Keratinocyte (primary cell): Measurements from ENCODE around the gene MACROH2A2.

Experiments used
- CTCF ChIP-seq, 3 experiments: IDR thresholded peaks in 1 of 3; conservative IDR thresholded peaks in 1 of 3; optimal IDR thresholded peaks in 1 of 3; 2 replicates in 2 of 3; 3 replicates in 1 of 3; pipeline versions ENCODE3 to v1.5.1; 2011; ENCODE audit warnings: low read length in 3 of 3, mild to moderate bottlenecking in 3 of 3, moderate library complexity in 2 of 3, control low read depth in 1 of 3, inconsistent platforms in 1 of 3; ENCODE audit not compliant: insufficient read depth in 2 of 3; ENCODE audit errors: extremely low read depth in 1 of 3
- EZH2 ChIP-seq: IDR thresholded peaks from one replicate; pipeline ENCODE4 v1.6.1; 2012; ENCODE audit warnings: inconsistent platforms, mild to moderate bottlenecking, low read length, moderate library complexity

- TF ChIP-seq CTCF (optimal IDR thresholded peaks at IDR 0.05 in 1 of 3, IDR thresholded peaks at IDR 0.05 in 1 of 3, conservative IDR thresholded peaks at IDR 0.05 in 1 of 3; ENCODE audit: extremely low read depth in 1 of 3, insufficient read depth in 2 of 3, low read length in 3 of 3) (no peak), EZH2 (no peak)
Measured at GRCh38 chr10:70054902-70055301, 2.3 kb downstream of the MACROH2A2 start.
